ENCODE measurements around the gene MRPL23. TPM values are rescaled to one million over a fixed set of nuclear protein-coding genes. Genes with fewer than 3 reads are reported as not detected.

MRPL23 gene
- total and polyA plus RNA-seq, 2 of the 13 experiments (the other 11 are each of a cell fraction or from before 2014, with no cell fraction given) = 67.8 to 123 TPM

DNA sequence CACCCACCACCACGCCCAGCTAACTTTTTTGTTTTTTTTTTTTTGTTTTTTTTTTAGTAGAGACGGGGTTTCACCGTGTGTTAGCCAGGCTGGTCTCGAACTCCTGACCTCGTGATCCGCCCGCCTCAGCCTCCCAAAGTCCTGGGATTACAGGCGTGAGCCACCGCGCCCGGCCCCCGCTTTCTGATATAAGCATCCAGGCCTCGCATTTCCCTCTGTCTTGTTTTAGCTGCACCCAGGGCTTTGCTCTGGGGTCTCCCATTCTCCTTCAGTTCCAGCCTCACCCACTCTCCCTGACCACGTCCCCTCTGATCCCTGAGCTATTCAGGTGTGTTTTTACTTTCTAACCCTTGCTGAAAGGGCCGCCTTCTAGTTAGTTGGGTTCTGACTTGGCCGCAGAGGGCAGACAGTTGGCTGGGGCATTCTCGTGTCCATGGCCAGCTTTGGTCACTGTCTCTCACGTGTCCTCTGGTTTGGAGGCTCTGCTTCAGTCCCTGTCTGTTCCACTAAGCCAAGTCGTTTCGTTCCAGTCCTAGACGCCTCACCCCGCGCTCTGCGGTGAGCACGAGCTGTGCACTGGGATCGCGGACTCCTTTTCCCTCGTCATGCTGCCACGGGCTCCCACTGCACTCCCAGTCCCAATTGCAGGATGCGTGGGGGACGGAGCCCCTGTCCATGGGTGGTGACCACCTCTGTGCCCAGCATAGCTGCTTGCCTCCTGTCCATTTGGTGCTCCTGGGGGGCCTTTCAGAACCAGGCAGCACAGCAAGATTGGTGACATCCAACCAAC is 33.7 kb upstream of the MRPL23 start (continued):
- TF ChIP-seq ZNF33A (CRISPR knock-in tag; IDR thresholded peaks at IDR 0.05; ENCODE audit: borderline replicate concordance) = no peak
- TF ChIP-seq JDP2 (CRISPR knock-in tag; IDR thresholded peaks at IDR 0.05; ENCODE audit: borderline replicate concordance) = no peak
- TF ChIP-seq RAD21 (CRISPR knock-in tag; IDR thresholded peaks at IDR 0.05) = no peak

DNA sequence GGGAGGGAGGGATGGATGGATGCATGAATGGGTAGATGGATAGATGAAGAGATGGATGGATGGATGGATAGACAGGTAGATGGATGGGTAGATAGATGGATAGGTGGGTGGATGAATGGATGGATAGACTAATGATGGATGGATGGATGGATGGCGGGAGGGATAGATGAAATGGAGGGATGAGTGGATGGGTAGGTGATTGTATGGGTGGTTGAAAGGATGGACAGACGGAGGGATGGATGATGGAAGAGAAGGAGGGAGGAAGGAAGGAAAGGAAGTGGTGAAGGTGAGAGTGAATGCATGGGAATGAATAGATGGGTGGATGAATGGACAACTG is 31.4 kb upstream of the MRPL23 start:
- no TSS peak for BruUV-seq (replicated peaks)
- CTCF ChIA-PET (ENCODE audit: low intra/inter-chr PET ratio, low total read pairs) = no interaction called here
- no peak for FAIRE-seq
- TF ChIP-seq ZNF343 (CRISPR knock-in tag; IDR thresholded peaks at IDR 0.05) (no peak), E2F1 (CRISPR knock-in tag; IDR thresholded peaks at IDR 0.05) (no peak), NPAS2 (CRISPR knock-in tag; IDR thresholded peaks at IDR 0.05; ENCODE audit: borderline replicate concordance) (no peak), ZNF446 (CRISPR knock-in tag; IDR thresholded peaks at IDR 0.05) (no peak), TP53 (CRISPR knock-in tag; conservative IDR thresholded peaks at IDR 0.05) (no peak), ZNF607 (CRISPR knock-in tag; IDR thresholded peaks at IDR 0.05; ENCODE audit: borderline replicate concordance) (no peak), HINFP (CRISPR knock-in tag; IDR thresholded peaks at IDR 0.05; ENCODE audit: low read depth) (no peak), ZBTB8A (CRISPR knock-in tag; IDR thresholded peaks at IDR 0.05; ENCODE audit: borderline replicate concordance, low read depth) (no peak), XBP1 (CRISPR knock-in tag; IDR thresholded peaks at IDR 0.05) (no peak), ZNF253 (CRISPR knock-in tag; IDR thresholded peaks at IDR 0.05; ENCODE audit: borderline replicate concordance) (no peak)
- TF ChIP-seq, protein P1, sequence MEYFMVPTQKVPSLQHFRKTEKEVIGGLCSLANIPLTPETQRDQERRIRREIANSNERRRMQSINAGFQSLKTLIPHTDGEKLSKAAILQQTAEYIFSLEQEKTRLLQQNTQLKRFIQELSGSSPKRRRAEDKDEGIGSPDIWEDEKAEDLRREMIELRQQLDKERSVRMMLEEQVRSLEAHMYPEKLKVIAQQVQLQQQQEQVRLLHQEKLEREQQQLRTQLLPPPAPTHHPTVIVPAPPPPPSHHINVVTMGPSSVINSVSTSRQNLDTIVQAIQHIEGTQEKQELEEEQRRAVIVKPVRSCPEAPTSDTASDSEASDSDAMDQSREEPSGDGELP (IDR thresholded peaks at IDR 0.05; ENCODE audit: borderline replicate concordance, low read depth) = no peak
- TF ChIP-seq, protein P2, sequence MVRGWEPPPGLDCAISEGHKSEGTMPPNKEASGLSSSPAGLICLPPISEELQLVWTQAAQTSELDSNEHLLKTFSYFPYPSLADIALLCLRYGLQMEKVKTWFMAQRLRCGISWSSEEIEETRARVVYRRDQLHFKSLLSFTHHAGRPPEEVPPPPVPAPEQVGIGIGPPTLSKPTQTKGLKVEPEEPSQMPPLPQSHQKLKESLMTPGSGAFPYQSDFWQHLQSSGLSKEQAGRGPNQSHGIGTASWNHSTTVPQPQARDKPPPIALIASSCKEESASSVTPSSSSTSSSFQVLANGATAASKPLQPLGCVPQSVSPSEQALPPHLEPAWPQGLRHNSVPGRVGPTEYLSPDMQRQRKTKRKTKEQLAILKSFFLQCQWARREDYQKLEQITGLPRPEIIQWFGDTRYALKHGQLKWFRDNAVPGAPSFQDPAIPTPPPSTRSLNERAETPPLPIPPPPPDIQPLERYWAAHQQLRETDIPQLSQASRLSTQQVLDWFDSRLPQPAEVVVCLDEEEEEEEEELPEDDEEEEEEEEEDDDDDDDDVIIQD (CRISPR knock-in tag; IDR thresholded peaks at IDR 0.05; ENCODE audit: low read depth) = no peak
- TF ChIP-seq, protein P3, sequence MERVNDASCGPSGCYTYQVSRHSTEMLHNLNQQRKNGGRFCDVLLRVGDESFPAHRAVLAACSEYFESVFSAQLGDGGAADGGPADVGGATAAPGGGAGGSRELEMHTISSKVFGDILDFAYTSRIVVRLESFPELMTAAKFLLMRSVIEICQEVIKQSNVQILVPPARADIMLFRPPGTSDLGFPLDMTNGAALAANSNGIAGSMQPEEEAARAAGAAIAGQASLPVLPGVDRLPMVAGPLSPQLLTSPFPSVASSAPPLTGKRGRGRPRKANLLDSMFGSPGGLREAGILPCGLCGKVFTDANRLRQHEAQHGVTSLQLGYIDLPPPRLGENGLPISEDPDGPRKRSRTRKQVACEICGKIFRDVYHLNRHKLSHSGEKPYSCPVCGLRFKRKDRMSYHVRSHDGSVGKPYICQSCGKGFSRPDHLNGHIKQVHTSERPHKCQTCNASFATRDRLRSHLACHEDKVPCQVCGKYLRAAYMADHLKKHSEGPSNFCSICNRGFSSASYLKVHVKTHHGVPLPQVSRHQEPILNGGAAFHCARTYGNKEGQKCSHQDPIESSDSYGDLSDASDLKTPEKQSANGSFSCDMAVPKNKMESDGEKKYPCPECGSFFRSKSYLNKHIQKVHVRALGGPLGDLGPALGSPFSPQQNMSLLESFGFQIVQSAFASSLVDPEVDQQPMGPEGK (CRISPR knock-in tag; IDR thresholded peaks at IDR 0.05) = no peak

More for the DNA sequence above, 31.4 kb upstream of the MRPL23 start:
- in situ Hi-C loops (cut with HindIII; ENCODE audit: extremely low pct_ligation_motif_present, low pct_unique_long_range_greater_than_20kb) (no loop called here), intact Hi-C loops (cut with micrococcal nuclease; ENCODE audit: unreplicated experiment) (no loop called here)
- H3K79me2 ChIP-seq (ENCODE audit: insufficient read depth, low read length) = no peaks in the 10 kb centered on the region
- H3K27me3 ChIP-seq (ENCODE audit: control insufficient read depth in 1 of 2, insufficient read depth in 2 of 2, low read length in 2 of 2) = peaks cover 11 to 32% of the 10 kb centered on the region in 2 experiments; a peak in 4 of 5 replicates
- 9% methylated on average over 2 of the region's 2 CpGs for WGBS (ENCODE audit: low lambda C conversion rate)
- H3K9me3 ChIP-seq (ENCODE audit: low read length) = no peaks in the 10 kb centered on the region
- H3K36me3 ChIP-seq (replicated peaks in 1 of 2; ENCODE audit: control insufficient read depth in 1 of 2, insufficient read depth in 2 of 2, low read length in 2 of 2) = no peaks in the 10 kb centered on the region
- H4K20me1 ChIP-seq (ENCODE audit: insufficient read depth, low read length) = no peaks in the 10 kb centered on the region
- ATAC-seq (no peak), DNase-seq (ENCODE audit: low spot score) (no peak)
- no peak overlapping the region for H3K27ac ChIP-seq (ENCODE audit: extremely low read length, insufficient read depth, low read length)
- POLR2A ChIA-PET = no interaction called here
- H3K9ac ChIP-seq (ENCODE audit: insufficient read depth, low read depth, low read length) = no peak overlapping the region
- no peak overlapping the region for H3K4me3 ChIP-seq (replicated peaks in 1 of 3; ENCODE audit: insufficient read depth in 1 of 3, low read depth in 2 of 3, low read length in 3 of 3)
- H3K4me2 ChIP-seq (ENCODE audit: low read depth, low read length) = no peak overlapping the region
- H2AFZ ChIP-seq (ENCODE audit: low read length) = no peak overlapping the region
- H3K4me1 ChIP-seq (ENCODE audit: insufficient read depth, low read length) = no peaks in the 10 kb centered on the region

Measured in HepG2 (cell line).